Occipital lobe (tissue), 2 donors: Measurements from ENCODE around the gene PAFAH2. TPM values are rescaled to one million over a fixed set of nuclear protein-coding genes. Genes with fewer than 3 reads are reported as not detected.

Source experiments
- small RNA-seq: library from RNA; depleted of rRNA; stranded (forward); fragments of <200 nt; gene quantifications from one replicate; pipeline ENCODE3, GENCODE V24; 2014
- total RNA-seq: library from RNA; depleted of rRNA; stranded (reverse); fragments of >200 nt; gene quantifications from one replicate; pipeline ENCODE4 v1.2.3, GENCODE V29; 2014

PAFAH2 gene
- total RNA-seq, 1 donor from 2014 or later, result 1.9 TPM

Small RNA genes lying within 50 kb of the gene (small RNA-seq; reads per million reads assigned to genes)
- gene RF00283 (not detected), gene RF00492 (not detected), gene RNU6-110P (not detected)

Other genes with a start within 250 kb of the PAFAH2 start
- 10.3 TPM for gene SELENON, start 197.9 kb downstream of the PAFAH2 start, total RNA-seq
- gene MTFR1L, start 178.1 kb downstream of the PAFAH2 start, total RNA-seq, result 32.8 TPM
- 1.7 TPM for gene AUNIP, start 138.6 kb downstream of the PAFAH2 start, total RNA-seq
- 8.1 TPM for gene PAQR7, start 122.4 kb downstream of the PAFAH2 start, total RNA-seq
- gene STMN1, start 91.6 kb downstream of the PAFAH2 start, total RNA-seq, result 706 TPM
- 2.3 TPM for gene EXTL1, start 23.7 kb upstream of the PAFAH2 start, total RNA-seq
- not detected for gene SLC30A2, start 48.1 kb upstream of the PAFAH2 start, total RNA-seq
- gene TRIM63, start 69.6 kb upstream of the PAFAH2 start, total RNA-seq, result 0.16 TPM
- 93.6 TPM for gene PDIK1L, start 113.8 kb upstream of the PAFAH2 start, total RNA-seq
- gene FAM110D, start 161.0 kb upstream of the PAFAH2 start, total RNA-seq, result 0.47 TPM
- not detected for gene C1orf232, start 170.9 kb upstream of the PAFAH2 start, total RNA-seq
- gene ZNF593, start 171.8 kb upstream of the PAFAH2 start, total RNA-seq, result 8.0 TPM
- not detected for gene ZNF593OS, start 173.8 kb upstream of the PAFAH2 start, total RNA-seq
- 3.1 TPM for gene CNKSR1, start 179.4 kb upstream of the PAFAH2 start, total RNA-seq
- gene CATSPER4, start 192.5 kb upstream of the PAFAH2 start, total RNA-seq, result not detected
- 11.5 TPM for gene CEP85, start 236.1 kb upstream of the PAFAH2 start, total RNA-seq